WERI-Rb-1 (cell line): Measurements from ENCODE around the gene VSX2.

Experiments used
- DNase-seq: peaks from one replicate; pipeline ENCODE4 v3.0.0-alpha.2; 2020
- H3K27ac ChIP-seq: fragments of 250-450 bp; sonication (Bioruptor Pico); 2 replicates; pipeline ENCODE4 v1.5.1; 2020; ENCODE audit warnings: mild to moderate bottlenecking, moderate library complexity
- H3K27me3 ChIP-seq: fragments of 250-450 bp; sonication (Bioruptor Pico); 2 replicates; pipeline ENCODE4 v1.5.1; 2021; ENCODE audit warnings: mild to moderate bottlenecking, low read depth, moderate library complexity; ENCODE audit not compliant: insufficient read depth, severe bottlenecking
- H3K36me3 ChIP-seq: fragments of 250-450 bp; sonication (Bioruptor Pico); 2 replicates; pipeline ENCODE4 v1.5.1; 2020; ENCODE audit warnings: mild to moderate bottlenecking, moderate library complexity
- H3K4me3 ChIP-seq: 2 replicates; pipeline ENCODE4 v1.5.1; 2011; ENCODE audit warnings: low read depth, mild to moderate bottlenecking, control low read depth, low read length
- H3K9me3 ChIP-seq: fragments of 250-450 bp; sonication (Bioruptor Pico); 2 replicates; pipeline ENCODE4 v1.5.1; 2021; ENCODE audit warnings: mild to moderate bottlenecking, moderate library complexity; ENCODE audit not compliant: severe bottlenecking
- CTCF ChIP-seq: IDR thresholded peaks from 2 replicates; pipeline ENCODE4 v1.5.1; 2011; ENCODE audit warnings: low read depth, mild to moderate bottlenecking, control low read depth, inconsistent platforms, low read length

Gene VSX2

GRCh38 chr14:74219277-74220205, 19.7 kb upstream of the VSX2 start:
- no peak for DNase-seq
- Histone ChIP-seq H3K27me3 (no peaks in the 10 kb centered on the region), H3K9me3 (no peaks in the 10 kb centered on the region), H3K36me3 (no peaks in the 10 kb centered on the region), H3K27ac (no peak overlapping the region), H3K4me3 (no peak overlapping the region)
- no peak for TF ChIP-seq CTCF

GRCh38 chr14:74220991-74221390, 18.3 kb upstream of the VSX2 start:
- no peak for TF ChIP-seq CTCF
- no peak overlapping the region for H3K4me3 ChIP-seq
- H3K36me3 ChIP-seq: no peaks in the 10 kb centered on the region
- no peaks in the 10 kb centered on the region for H3K27me3 ChIP-seq
- peak overlapping the region; percentile 37; the same call in 1 of the 2 replicates for H3K27ac ChIP-seq
- no peak for DNase-seq
- H3K9me3 ChIP-seq: no peaks in the 10 kb centered on the region

- no peaks in the 10 kb centered on the region for H3K9me3 ChIP-seq
- H3K36me3 ChIP-seq: no peaks in the 10 kb centered on the region
- no peaks in the 10 kb centered on the region for H3K27me3 ChIP-seq
- no peak for TF ChIP-seq CTCF
- peak; percentile 62 for DNase-seq
- peak overlapping the region; percentile 7; the same call in 1 of the 2 replicates for H3K4me3 ChIP-seq
- peak overlapping the region; percentile 37 for H3K27ac ChIP-seq
These were observed 17.5 kb upstream of the VSX2 start for GRCh38 chr14:74221741-74222140.

- Histone ChIP-seq H3K4me3 (no peak overlapping the region), H3K9me3 (no peaks in the 10 kb centered on the region), H3K27me3 (no peaks in the 10 kb centered on the region), H3K36me3 (no peaks in the 10 kb centered on the region), H3K27ac (peak overlapping the region; percentile 37)
- peak; percentile 29 for DNase-seq
- TF ChIP-seq CTCF: no peak
These were observed 16.2 kb upstream of the VSX2 start for GRCh38 chr14:74223016-74223415.

- Histone ChIP-seq H3K27ac (no peak overlapping the region), H3K9me3 (peaks cover 4% of the 10 kb centered on the region), H3K36me3 (no peaks in the 10 kb centered on the region), H3K4me3 (no peak overlapping the region), H3K27me3 (no peaks in the 10 kb centered on the region)
- DNase-seq: no peak
- no peak for TF ChIP-seq CTCF
These were observed 7.5 kb upstream of the VSX2 start for GRCh38 chr14:74231784-74232183.
